HG02970 (cell line): ENCODE data around the gene ATP6V1G2.
"Not testable (repeated sequence)": the region's sequence is repeated elsewhere in the genome, so short reads cannot be mapped to it uniquely, and the experiment has no call there.

ENCODE experiments used
- ATAC-seq: cut with Tn5 transposase; IDR thresholded peaks from one replicate; pipeline ENCODE4 v1.9.1; 2021; ENCODE audit warnings: mild to moderate bottlenecking, moderate library complexity, moderate number of reproducible peaks; ENCODE audit not compliant: unreplicated experiment, low FRiP score

ATP6V1G2 gene

DNA sequence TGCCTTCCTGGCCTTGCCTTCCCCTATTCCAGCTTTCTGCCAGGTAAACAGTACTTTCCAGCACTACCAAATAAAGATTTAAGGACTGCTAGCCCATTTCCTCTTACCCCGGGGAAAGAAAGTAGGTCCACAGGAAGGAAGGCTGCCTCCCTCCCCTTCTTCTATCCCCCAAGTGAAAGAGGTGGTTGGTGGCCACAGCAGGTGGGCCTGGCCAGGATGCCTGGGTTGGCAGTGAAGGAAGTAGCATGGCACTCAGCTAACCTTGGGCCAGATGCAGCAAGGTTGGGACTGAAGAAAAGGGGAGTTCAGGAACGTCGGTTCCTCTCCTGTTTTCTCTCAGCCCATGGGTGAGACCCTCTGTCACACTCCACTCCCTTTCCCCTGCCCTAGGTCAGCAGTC lies 9.9 kb upstream of the ATP6V1G2 start:
- no peak for ATAC-seq

- ATAC-seq, result not testable (repeated sequence)
Measured at GRCh38 chr6:31551371-31551770, 5.0 kb upstream of the ATP6V1G2 start.

DNA sequence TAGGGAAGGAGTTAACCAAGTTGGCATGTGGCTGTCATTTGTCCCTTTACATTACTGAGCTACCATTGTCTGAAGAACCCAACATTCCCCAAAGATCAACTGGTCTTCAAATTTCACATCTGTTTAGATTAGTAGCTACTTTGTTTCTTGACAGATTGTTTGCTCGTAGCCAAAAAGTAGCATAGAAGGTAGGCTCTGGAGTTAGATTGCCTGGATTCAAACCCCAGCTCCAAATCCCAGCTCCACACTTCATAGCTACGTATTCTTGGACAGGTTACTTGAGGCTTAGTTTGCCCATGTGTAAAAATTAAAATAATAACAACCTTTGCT lies 2.1 kb upstream of the ATP6V1G2 start:
- ATAC-seq, result no peak

- ATAC-seq, result no peak
Measured at GRCh38 chr6:31547727-31548543, 1.5 kb upstream of the ATP6V1G2 start.

DNA sequence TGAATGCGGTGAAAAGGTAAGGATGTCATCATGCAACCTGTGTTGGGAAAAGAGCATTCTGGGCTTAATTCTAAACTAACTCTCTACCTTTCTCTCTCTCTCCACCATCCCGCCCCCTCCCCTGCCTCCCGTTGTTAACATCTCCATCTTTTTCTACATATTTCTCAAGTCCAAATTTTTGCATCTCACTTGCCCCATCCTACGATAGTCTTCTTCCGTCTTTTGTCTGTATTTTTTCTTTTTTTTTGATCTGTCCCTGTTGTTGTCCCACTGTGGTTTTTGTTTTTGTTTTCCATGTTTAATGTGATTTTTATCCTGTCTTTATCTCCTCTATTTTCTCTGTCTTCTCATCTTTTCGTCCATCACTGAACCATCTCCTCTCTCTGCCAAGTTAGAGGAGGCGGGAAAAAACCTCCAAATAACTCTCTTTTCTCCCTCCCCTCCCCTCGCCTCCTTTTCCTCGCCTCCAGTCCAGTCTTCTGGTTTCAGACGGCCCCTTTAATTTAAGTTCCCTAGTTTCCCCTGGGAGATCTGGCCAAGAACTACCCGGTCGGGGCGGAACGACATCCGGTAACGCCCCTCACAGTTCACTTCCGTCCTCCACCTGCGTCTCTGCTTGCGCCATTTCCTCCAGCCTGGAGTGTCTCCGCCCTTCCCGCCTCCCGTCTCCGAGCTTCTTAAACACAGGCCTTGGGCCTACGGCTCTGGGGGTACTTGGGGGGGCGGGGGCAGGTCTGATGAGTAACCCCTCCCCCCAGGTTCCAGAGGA lies 734 bp upstream of the ATP6V1G2 start, which contains the start of gene NFKBIL1:
Gene NFKBIL1 (plus strand): TSS at position 651 of the 769 bp plus-strand sequence. CDS start 87 bp downstream, at position 738.
- ATAC-seq, result peak; percentile 68

DNA sequence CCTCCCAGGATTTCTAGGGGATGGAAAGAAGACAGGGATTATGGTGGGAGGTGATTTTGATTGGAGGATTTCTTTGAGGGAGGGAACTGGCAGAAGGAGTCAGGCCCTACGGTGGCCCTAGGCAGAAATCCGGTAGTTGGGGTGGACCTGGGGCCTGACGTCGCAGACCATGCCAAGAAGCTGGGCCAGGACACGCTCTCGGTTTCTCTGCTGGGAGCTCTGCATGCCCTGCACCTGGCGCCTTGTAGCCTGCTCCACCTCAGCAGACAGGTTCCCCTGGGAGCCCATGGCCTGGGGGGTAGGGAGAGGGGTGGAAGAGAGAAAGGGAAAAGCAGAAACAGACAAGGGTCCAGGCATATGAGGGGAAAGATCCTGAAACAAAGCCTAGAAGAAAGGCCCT lies 1.1 kb downstream of the ATP6V1G2 start:
- ATAC-seq, result no peak

GRCh38 chr6:31544676-31545075 lies 1.7 kb downstream of the ATP6V1G2 start:
- no peak for ATAC-seq

- no peak for ATAC-seq
Measured at GRCh38 chr6:31543639-31544038, 2.8 kb downstream of the ATP6V1G2 start.

GRCh38 chr6:31541658-31542521 lies 4.5 kb downstream of the ATP6V1G2 start, which contains the start of gene DDX39B:
Gene DDX39B, minus strand, starts transcription at chr6:31542003. Its CDS starts 1,471 bp downstream, at chr6:31540532.
- peak; percentile 49 for ATAC-seq

DNA sequence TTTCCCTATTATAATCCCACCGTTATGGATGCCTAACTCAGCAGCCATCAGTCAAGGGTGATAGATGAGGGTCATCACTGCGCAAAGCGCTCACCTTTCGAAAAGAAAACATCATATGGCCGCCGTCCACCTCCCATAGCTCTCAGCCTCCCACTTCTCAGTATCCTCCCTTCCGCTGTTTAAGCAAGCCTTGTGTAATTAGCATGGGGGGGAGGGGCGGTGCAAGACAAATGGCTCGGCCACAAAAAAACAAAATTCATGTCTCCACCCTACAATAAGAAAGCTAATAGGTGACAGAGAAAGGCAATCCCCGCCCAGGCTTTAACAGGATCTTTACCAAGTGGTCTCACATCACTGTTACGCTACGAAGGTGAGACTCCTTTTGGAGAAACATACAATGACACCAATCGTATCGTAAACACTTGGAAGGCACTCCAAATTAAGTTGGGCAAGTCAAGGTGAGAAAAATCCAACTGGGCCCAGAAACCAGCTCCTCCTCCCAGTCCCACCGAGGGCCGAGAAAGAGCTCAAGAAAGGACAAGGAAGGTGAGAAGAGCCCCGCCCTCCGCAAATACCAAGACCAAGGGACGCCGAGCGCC lies 5.2 kb downstream of the ATP6V1G2 start:
- no peak for ATAC-seq

DNA sequence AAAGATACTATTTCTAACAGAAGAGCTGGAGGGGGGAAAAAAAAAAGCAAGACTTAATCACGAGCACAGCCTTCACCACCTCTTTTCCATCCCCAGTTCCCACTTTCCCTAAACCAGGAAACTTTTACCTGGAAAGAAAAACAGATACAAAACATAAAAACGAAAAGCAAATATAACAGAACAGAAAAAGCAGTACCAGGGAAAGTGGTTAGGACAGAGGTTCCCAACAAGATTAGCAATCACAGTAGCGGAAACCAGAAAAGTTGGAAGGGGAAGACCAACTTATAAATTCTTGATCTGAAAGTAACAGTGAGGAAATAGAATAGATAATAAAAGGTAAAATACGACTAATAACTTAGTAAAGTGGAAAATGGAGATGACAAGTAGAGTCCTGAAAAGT lies 5.8 kb downstream of the ATP6V1G2 start:
- no peak for ATAC-seq

DNA sequence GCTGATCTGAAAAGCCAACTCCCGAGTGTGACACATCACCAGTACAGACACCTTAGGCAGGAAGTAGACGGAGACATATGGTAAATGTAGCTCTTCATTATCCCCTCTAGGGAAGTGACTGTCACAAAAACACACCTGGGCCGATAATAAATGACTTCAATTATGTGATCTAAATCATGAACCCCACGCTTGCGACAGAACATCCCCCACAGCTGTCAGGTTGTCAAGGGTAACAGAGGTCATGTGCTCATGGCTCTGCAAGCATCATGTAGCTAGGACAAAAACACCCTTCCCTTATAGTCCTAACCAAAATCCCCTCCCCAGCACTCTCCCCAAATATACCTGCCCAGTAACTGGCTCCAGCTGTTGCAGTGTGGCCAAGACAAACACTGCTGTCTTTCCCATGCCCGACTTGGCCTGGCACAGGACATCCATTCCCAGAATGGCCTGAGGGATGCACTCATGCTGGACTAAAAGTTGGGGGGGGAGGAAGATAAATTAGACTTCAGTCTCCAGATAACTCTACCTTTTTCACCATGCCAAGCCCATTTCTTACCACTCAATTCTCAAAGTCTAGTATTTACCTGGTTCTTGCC lies 7.5 kb downstream of the ATP6V1G2 start:
- ATAC-seq, result no peak

DNA sequence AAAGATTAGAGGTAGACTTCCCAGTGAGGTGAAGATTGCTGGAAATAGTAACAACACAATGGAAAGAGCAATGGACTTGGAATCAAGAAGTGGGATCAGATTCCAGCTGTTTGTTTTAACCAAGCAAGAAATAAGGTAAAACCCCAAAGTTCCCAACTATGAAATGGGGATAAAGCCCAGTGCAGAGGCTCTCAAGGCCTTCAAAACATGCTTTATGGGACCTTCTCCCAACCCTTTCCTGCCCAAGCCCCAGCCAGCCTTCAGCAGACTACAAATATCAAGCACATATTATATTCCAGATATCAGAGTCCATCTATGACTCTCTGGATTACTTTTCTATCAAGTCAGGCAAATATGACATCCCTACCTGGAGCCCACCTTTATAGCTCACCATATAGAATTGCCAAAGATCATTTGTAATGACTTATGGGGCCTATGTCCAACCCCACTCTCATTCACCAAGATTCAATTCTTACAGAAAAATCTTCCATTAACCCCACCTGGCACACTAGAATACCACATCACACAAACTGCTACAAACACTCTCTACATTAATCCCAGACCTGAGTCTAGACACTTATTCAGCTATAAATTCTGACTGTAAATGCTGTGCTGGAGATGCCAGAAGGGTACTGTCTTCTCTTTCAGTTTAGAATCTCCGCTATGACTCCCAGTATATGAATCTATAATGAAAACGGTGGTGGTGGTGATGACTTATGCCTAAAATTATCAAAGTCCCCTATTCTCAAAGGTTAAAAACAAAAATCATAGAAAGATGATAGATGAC lies 10.7 kb downstream of the ATP6V1G2 start:
- ATAC-seq, result no peak

DNA sequence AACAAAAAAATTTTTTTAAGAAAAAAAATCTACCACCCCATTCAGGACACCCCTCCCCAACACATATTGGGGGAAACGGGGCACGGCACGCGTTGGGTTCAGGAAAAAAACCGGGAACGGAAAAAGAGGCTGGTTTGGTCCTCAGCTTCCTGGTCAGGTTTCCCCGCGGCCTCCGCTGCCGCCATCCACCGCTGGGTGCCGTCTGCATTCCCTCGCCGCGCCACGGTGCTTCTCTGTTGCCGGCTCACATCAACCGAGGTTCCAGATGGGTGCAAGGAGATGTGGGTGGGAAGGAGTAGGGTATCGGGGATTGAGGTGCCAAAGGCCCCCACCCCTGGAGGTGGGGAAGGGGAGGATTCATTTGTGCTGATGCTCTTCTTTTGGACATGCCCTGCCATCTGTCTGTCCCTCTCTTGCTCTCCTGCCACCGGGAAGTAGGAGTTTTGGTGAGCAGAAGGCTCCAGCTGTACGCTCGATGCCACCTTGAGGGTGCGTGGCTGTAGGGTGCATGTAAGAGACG lies 11.8 kb downstream of the ATP6V1G2 start:
- ATAC-seq, result no peak

- no peak for ATAC-seq
Measured at GRCh38 chr6:31534011-31534410, 12.4 kb downstream of the ATP6V1G2 start.

DNA sequence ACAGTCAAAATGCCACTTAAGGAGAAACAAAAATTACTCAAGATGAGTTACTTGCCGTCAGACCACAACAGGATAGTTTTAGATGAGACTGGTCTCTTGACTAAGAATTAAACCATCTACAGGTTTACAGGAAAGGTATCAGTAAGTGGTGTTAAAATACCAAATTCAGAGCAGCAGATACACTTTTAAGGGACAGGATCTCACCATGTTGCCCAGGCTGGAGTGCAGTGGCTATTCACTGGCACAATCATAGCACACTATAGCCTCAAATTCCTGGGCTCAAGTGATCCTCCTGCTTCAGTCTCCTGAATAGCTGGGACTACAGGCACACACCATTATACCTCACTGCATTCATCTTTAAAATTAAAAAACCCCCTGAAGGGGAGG lies 13.0 kb downstream of the ATP6V1G2 start:
- no peak for ATAC-seq

GRCh38 chr6:31532644-31533454 lies 13.6 kb downstream of the ATP6V1G2 start:
- no peak for ATAC-seq
